Aorta (tissue), 5 donors: ENCODE data around the gene ARHGAP23. TPM values are rescaled to one million over a fixed set of nuclear protein-coding genes. Genes with fewer than 3 reads are reported as not detected.
"Not testable (repeated sequence)": the region's sequence is repeated elsewhere in the genome, so short reads cannot be mapped to it uniquely, and the experiment has no call there.

Source experiments
- ATAC-seq: fragments of 200-7000 bp; cut with Tn5 transposase; one replicate; pipeline ENCODE4 v1.9.1; 2022; ENCODE audit warnings: moderate library complexity; ENCODE audit not compliant: low FRiP score
- DNase-seq, 2 donors: peaks; one replicate each; pipeline ENCODE4 v3.0.0-alpha.2; 2020
- H3K27ac ChIP-seq, 2 donors: one replicate each; pipeline ENCODE4 v1.5.1; 2013; ENCODE audit warnings: low read length in 2 of 2, mild to moderate bottlenecking in 2 of 2, moderate library complexity in 2 of 2, control low read depth in 1 of 2, inconsistent platforms in 1 of 2, low read depth in 1 of 2
- H3K27me3 ChIP-seq, 2 donors: one replicate each; pipeline ENCODE4 v1.6.1; 2013; ENCODE audit warnings: control low read depth in 1 of 2, low read length in 1 of 2, mild to moderate bottlenecking in 1 of 2, moderate library complexity in 1 of 2; ENCODE audit not compliant: insufficient read depth in 2 of 2, control insufficient read depth in 1 of 2
- H3K36me3 ChIP-seq, 2 donors: one replicate each; pipeline ENCODE4 v1.6.1; 2013; ENCODE audit warnings: control low read depth in 1 of 2, low read length in 1 of 2, mild to moderate bottlenecking in 1 of 2; ENCODE audit not compliant: insufficient read depth in 2 of 2, control insufficient read depth in 1 of 2
- H3K4me1 ChIP-seq, 2 donors: one replicate each; pipeline ENCODE4 v1.6.1; 2013; ENCODE audit warnings: low read length in 2 of 2, control low read depth in 1 of 2, mild to moderate bottlenecking in 1 of 2, moderate library complexity in 1 of 2; ENCODE audit not compliant: insufficient read depth in 2 of 2, control insufficient read depth in 1 of 2
- H3K4me3 ChIP-seq, 2 donors: one replicate each; pipeline ENCODE4 v1.5.1; 2013; ENCODE audit warnings: low read length in 2 of 2, control low read depth in 1 of 2, mild to moderate bottlenecking in 1 of 2
- H3K9me3 ChIP-seq: one replicate; pipeline ENCODE4 v1.6.1; 2013; ENCODE audit warnings: mild to moderate bottlenecking, low read length; ENCODE audit not compliant: control insufficient read depth
- WGBS, 2 donors: extraction: QIAGEN DNeasy Blood & Tissue Kit; methylation state at CpG; one replicate each; pipeline ENCODE4 v1.1.7; 2013; 5-methylcytosine and 5-hydroxymethylcytosine counted together
- intact Hi-C, 2 donors: fragments of 100-400 bp; cut with DNase I; formaldehyde crosslinking; loops; one replicate each; pipeline versions ENCODE4 v1.14.2 to v1.15.0; 2022
- polyA plus RNA-seq, 2 donors: library from polyadenylated mRNA; stranded (reverse); fragments of 200-250 nt; gene quantifications; one replicate each; pipeline ENCODE4 v1.2.3, GENCODE V29; 2013
- total RNA-seq, 2 donors: library from RNA; stranded (reverse); fragmentation: NEBNext Ultra II Directional; extraction: Animal tissue kit (Norgen Biotek cat#: 25700); gene quantifications; one replicate each; pipeline ENCODE4 v1.2.1, GENCODE V29; 2021
- donor health status: healthy with polysubstance abuse.
- donor health status: Bipolar disorder and iron deficiency.
- donor health status: DM: no; HTN: no; CAD: no.
- donor health status: DM: no; HTN: no; CAD: no.
- donor health status: DM: yes; HTN: yes; CAD: no.

Gene ARHGAP23
- total and polyA plus RNA-seq, 4 donors = 6.9 to 126 (median 70.6) TPM

- H3K36me3 ChIP-seq, H3K27me3 ChIP-seq, H3K4me3 ChIP-seq, H3K9me3 ChIP-seq, H3K27ac ChIP-seq, ATAC-seq, DNase-seq, H3K4me1 ChIP-seq, intact Hi-C loops: not testable (repeated sequence)
- 80 to 82% methylated on average over 19 of the region's 19 CpGs for WGBS, 2 donors
Measured at GRCh38 chr17:38491346-38492066, 63.2 kb downstream of the ARHGAP23 start.

GRCh38 chr17:38492067-38493040 lies 64.1 kb downstream of the ARHGAP23 start:
- H3K4me1 ChIP-seq, H3K9me3 ChIP-seq, H3K27me3 ChIP-seq, ATAC-seq, H3K27ac ChIP-seq, H3K36me3 ChIP-seq, intact Hi-C loops, H3K4me3 ChIP-seq: not testable (repeated sequence)
- DNase-seq = peak; percentile 95 to 98
- 51 to 54% methylated on average over 14 of the region's 14 CpGs for WGBS, 2 donors

- WGBS, 2 donors = 90 to 91% methylated on average over 14 to 16 of the region's 16 CpGs
Measured at GRCh38 chr17:38494152-38494551, 65.9 kb downstream of the ARHGAP23 start.

GRCh38 chr17:38497656-38498055 lies 69.4 kb downstream of the ARHGAP23 start:
- WGBS, 2 donors = 90 to 93% methylated on average over 10 of the region's 10 CpGs
- H3K27ac ChIP-seq, H3K4me1 ChIP-seq, H3K36me3 ChIP-seq, H3K27me3 ChIP-seq, H3K9me3 ChIP-seq, ATAC-seq, intact Hi-C loops, H3K4me3 ChIP-seq, DNase-seq: not testable (repeated sequence)

More at GRCh38 chr17:38494152-38494551, 65.9 kb downstream of the ARHGAP23 start:
- H3K27me3 ChIP-seq, H3K4me1 ChIP-seq, H3K4me3 ChIP-seq, H3K27ac ChIP-seq, H3K36me3 ChIP-seq, intact Hi-C loops, ATAC-seq, DNase-seq, H3K9me3 ChIP-seq: not testable (repeated sequence)

GRCh38 chr17:38498353-38498752 lies 70.1 kb downstream of the ARHGAP23 start:
- Histone ChIP-seq H3K4me1 (no peaks in the 10 kb centered on the region), H3K27ac (no peak overlapping the region), H3K4me3 (no peak overlapping the region), H3K9me3 (no peaks in the 10 kb centered on the region), H3K27me3 (no peaks in the 10 kb centered on the region), H3K36me3 (peaks cover 6 to 8% of the 10 kb centered on the region in 2 donors)
- no peak for ATAC-seq
- intact Hi-C loops = no loop called here
- 79 to 91% methylated on average over 8 to 14 of the region's 14 CpGs for WGBS, 2 donors
- DNase-seq = no peak

GRCh38 chr17:38499230-38499629 lies 71.0 kb downstream of the ARHGAP23 start:
- ATAC-seq, H3K4me3 ChIP-seq, H3K4me1 ChIP-seq, H3K9me3 ChIP-seq, H3K27me3 ChIP-seq, H3K27ac ChIP-seq, H3K36me3 ChIP-seq, intact Hi-C loops, DNase-seq: not testable (repeated sequence)
- 84 to 85% methylated on average over 10 of the region's 10 CpGs for WGBS, 2 donors

GRCh38 chr17:38501718-38502117 lies 73.5 kb downstream of the ARHGAP23 start:
- 95 to 96% methylated on average over 2 of the region's 2 CpGs for WGBS, 2 donors

GRCh38 chr17:38503286-38503913 lies 75.1 kb downstream of the ARHGAP23 start:
- H3K27me3 ChIP-seq, H3K27ac ChIP-seq, H3K4me3 ChIP-seq, H3K36me3 ChIP-seq, H3K4me1 ChIP-seq, H3K9me3 ChIP-seq, ATAC-seq, DNase-seq, intact Hi-C loops: not testable (repeated sequence)
- 87 to 88% methylated on average over 12 to 15 of the region's 15 CpGs for WGBS, 2 donors

More at GRCh38 chr17:38501718-38502117, 73.5 kb downstream of the ARHGAP23 start:
- DNase-seq, H3K27ac ChIP-seq, H3K4me1 ChIP-seq, ATAC-seq, H3K36me3 ChIP-seq, intact Hi-C loops, H3K4me3 ChIP-seq, H3K9me3 ChIP-seq, H3K27me3 ChIP-seq: not testable (repeated sequence)
